Melanocyte of skin (primary cell): ENCODE data around the gene SP8. TPM values are rescaled to one million over a fixed set of nuclear protein-coding genes. Genes with fewer than 3 reads are reported as not detected.

Experiments
- total RNA-seq, 2 donors: library from RNA; depleted of rRNA; stranded (reverse); fragments of >200 nt; gene quantifications; 2 replicates each; pipeline ENCODE4 v1.2.3, GENCODE V29; 2012

Gene SP8
- not detected for total RNA-seq

GRCh38 chr7:20786779-20787659, at the start of gene SP8:
Gene SP8 (minus strand): TSS chr7:20786886. CDS start chr7:20786798, 88 bp downstream.

Other genes with a start within 250 kb of the SP8 start
- 100 to 1,000 TPM; 330 to 362 TPM for gene ABCB5, start 171.2 kb downstream of the SP8 start, total RNA-seq